GM12878 (cell line): ENCODE measurements around the gene CACNA1G. TPM values are rescaled to one million over a fixed set of nuclear protein-coding genes. Genes with fewer than 3 reads are reported as not detected.
A peak's percentile ranks its signal among the peaks of the same experiment; 100 is the strongest.

ENCODE experiments used
- ATAC-seq: fragments of 200-7000 bp; cut with Tn5 transposase; 3 replicates; pipeline ENCODE4 v1.9.1; 2020; ENCODE audit warnings: mild to moderate bottlenecking, moderate library complexity
- BruUV-seq: library from RNA; stranded (reverse); fragments of 400-500 nt; replicated peaks from 2 replicates; lab custom pipeline; 2021; lab: Mats Ljungman, UMichigan
- CTCF ChIA-PET: fragments of 300-600 bp; sonication (Branson Sonifier 250); formaldehyde crosslinking; extraction: SDS; loops from one replicate; lab custom pipeline; 2021; ENCODE audit warnings: inconsistent platforms; lab: Yijun Ruan, JAX
- POLR2A ChIA-PET: fragments of 350-600 bp; formaldehyde crosslinking; extraction: SDS; loops from one replicate; lab custom pipeline; 2021; ENCODE audit warnings: inconsistent platforms; lab: Charles Lee
- RAD21 ChIA-PET: fragments of 300-600 bp; sonication (Branson Sonifier 250); formaldehyde crosslinking; loops from one replicate; lab custom pipeline; 2023; ENCODE audit warnings: antibody characterized with exemption; ENCODE audit not compliant: unreplicated experiment; lab: Charles Lee
- SMC1A ChIA-PET: fragments of 300-600 bp; sonication (Branson Sonifier 250); formaldehyde crosslinking; loops from one replicate; lab custom pipeline; 2023; ENCODE audit not compliant: unreplicated experiment, uncharacterized antibody; lab: Charles Lee
- DNase-seq: peaks from one replicate; pipeline ENCODE4 v3.0.0-alpha.2; 2011; ENCODE audit warnings: low read depth, low spot score
- FAIRE-seq: peaks from 3 replicates; lab custom pipeline; 2011; peaks lifted over from hg19 to GRCh38; lab: Jason Lieb, UNC
- H2AFZ ChIP-seq: 2 replicates; pipeline ENCODE4 v1.6.0; 2011; ENCODE audit warnings: low read depth, low read length, control low read depth; ENCODE audit not compliant: control insufficient read depth
- H3K27ac ChIP-seq: 2 replicates; pipeline ENCODE4 v1.5.1; 2011; ENCODE audit warnings: control low read depth; ENCODE audit not compliant: control insufficient read depth, insufficient read depth
- H3K27me3 ChIP-seq, 2 experiments: replicated peaks in 1 of 2; 2 replicates each; pipeline versions ENCODE4 v1.6.0 to v1.6.1; 2011; ENCODE audit warnings: low read length in 1 of 2; ENCODE audit not compliant: control insufficient read depth in 2 of 2, insufficient read depth in 2 of 2
- H3K36me3 ChIP-seq, 2 experiments: 2 replicates each; pipeline ENCODE4 v1.5.1; 2011; ENCODE audit warnings: low read length in 1 of 2; ENCODE audit not compliant: control insufficient read depth in 2 of 2, insufficient read depth in 2 of 2
- H3K4me1 ChIP-seq: 2 replicates; pipeline ENCODE4 v1.6.1; 2011; ENCODE audit warnings: mild to moderate bottlenecking, low read length, moderate library complexity, mixed read lengths; ENCODE audit not compliant: control insufficient read depth, insufficient read depth
- H3K4me2 ChIP-seq: 2 replicates; pipeline ENCODE4 v1.6.0; 2011; ENCODE audit warnings: control low read depth; ENCODE audit not compliant: control insufficient read depth, insufficient read depth
- H3K4me3 ChIP-seq: fragments of 200-600 bp; sonication (generic); 2 replicates; pipeline ENCODE4 v1.5.1; 2016
- H3K79me2 ChIP-seq: 2 replicates; pipeline ENCODE4 v1.6.0; 2011; ENCODE audit warnings: low read length; ENCODE audit not compliant: control insufficient read depth, insufficient read depth
- H3K9ac ChIP-seq: 2 replicates; pipeline ENCODE4 v1.8.0; 2011; ENCODE audit warnings: low read length, control low read depth, mixed read lengths; ENCODE audit not compliant: control insufficient read depth, insufficient read depth
- H3K9me3 ChIP-seq: replicated peaks from 3 replicates; pipeline ENCODE4 v1.5.1; 2011; ENCODE audit warnings: mild to moderate bottlenecking, low read length; ENCODE audit not compliant: control insufficient read depth, insufficient read depth
- H4K20me1 ChIP-seq: 2 replicates; pipeline ENCODE4 v1.6.0; 2011; ENCODE audit not compliant: control insufficient read depth, insufficient read depth
- BCL11A ChIP-seq: IDR thresholded peaks from 2 replicates; pipeline ENCODE4 v1.6.1; 2011; ENCODE audit warnings: low read depth, low read length
- DPF2 ChIP-seq: fragments of 450-650 bp; IDR thresholded peaks from 2 replicates; pipeline ENCODE4 v1.6.1; 2017; ENCODE audit warnings: mild to moderate bottlenecking
- NFIC ChIP-seq: IDR thresholded peaks from 2 replicates; pipeline ENCODE4 v1.6.1; 2012; ENCODE audit warnings: low read depth, mild to moderate bottlenecking, inconsistent platforms, low read length, moderate library complexity
- NR2C1 ChIP-seq: fragments of 450-650 bp; IDR thresholded peaks from 2 replicates; pipeline ENCODE4 v1.6.1; 2017; ENCODE audit warnings: antibody characterized with exemption, mild to moderate bottlenecking, moderate library complexity
- NR2C2 ChIP-seq: IDR thresholded peaks from 2 replicates; pipeline ENCODE4 v1.6.1; 2011; ENCODE audit warnings: borderline replicate concordance, low read depth; ENCODE audit not compliant: control insufficient read depth, insufficient read length
- NRF1 ChIP-seq: conservative IDR thresholded peaks from 2 replicates; pipeline ENCODE4 v1.6.1; 2011; ENCODE audit warnings: mild to moderate bottlenecking, low read depth, low read length, improper control_type of control experiment
- PAX8 ChIP-seq: fragments of 450-650 bp; IDR thresholded peaks from 2 replicates; pipeline ENCODE4 v1.6.1; 2017; ENCODE audit warnings: mild to moderate bottlenecking, moderate library complexity
- POLR2AphosphoS5 ChIP-seq: IDR thresholded peaks from 2 replicates; pipeline ENCODE4 v1.6.1; 2011; ENCODE audit warnings: mild to moderate bottlenecking, low read length, inconsistent platforms
- POU2F2 ChIP-seq: IDR thresholded peaks from 3 replicates; pipeline ENCODE4 v1.6.1; 2011; ENCODE audit warnings: low read depth, mild to moderate bottlenecking, low read length, borderline replicate concordance
- SMAD1 ChIP-seq: fragments of 450-650 bp; IDR thresholded peaks from 2 replicates; pipeline ENCODE4 v1.6.1; 2018; ENCODE audit warnings: mild to moderate bottlenecking, low read depth; ENCODE audit not compliant: partially characterized antibody
- SREBF2 ChIP-seq: IDR thresholded peaks from 2 replicates; pipeline ENCODE4 v1.6.1; 2012; ENCODE audit warnings: mild to moderate bottlenecking, low read length
- SUZ12 ChIP-seq: fragments of 200-600 bp; sonication (generic); IDR thresholded peaks from one replicate; pipeline ENCODE4 v1.6.1; 2018; ENCODE audit warnings: antibody characterized with exemption, mild to moderate bottlenecking; ENCODE audit not compliant: unreplicated experiment
- TBL1XR1 ChIP-seq: IDR thresholded peaks from 2 replicates; pipeline ENCODE4 v1.6.1; 2012; ENCODE audit warnings: low read depth, low read length, improper control_type of control experiment
- WRNIP1 ChIP-seq: IDR thresholded peaks from 2 replicates; pipeline ENCODE4 v1.6.1; 2011; ENCODE audit warnings: low read depth, low read length, improper control_type of control experiment, borderline replicate concordance
- ZSCAN29 ChIP-seq: fragments of 450-650 bp; IDR thresholded peaks from 2 replicates; pipeline ENCODE4 v1.6.1; 2017; ENCODE audit warnings: mild to moderate bottlenecking, moderate library complexity
- whole genome bisulfite sequencing: methylation state at CpG from one replicate; pipeline ENCODE4 v1.1.6; 2016; ENCODE audit warnings: low lambda C conversion rate; ENCODE audit not compliant: insufficient replicate concordance, insufficient coverage; ENCODE audit errors: missing lambda C conversion rate; 5-methylcytosine and 5-hydroxymethylcytosine counted together
- in situ Hi-C: fragments of 300-500 bp; cut with MboI; formaldehyde crosslinking; loops from 9 replicates; pipeline ENCODE4 v1.14.3; 2018; ENCODE audit warnings: mixed read lengths
- intact Hi-C: fragments of 100-400 bp; cut with micrococcal nuclease; formaldehyde crosslinking; loops from one replicate; pipeline ENCODE4 v1.14.2; 2022; ENCODE audit not compliant: unreplicated experiment
- polyA plus RNA-seq, 11 experiments: library from polyadenylated mRNA; depleted of rRNA in 4 of 11; unstranded in 6 of 11; stranded (reverse) in 5 of 11; fragments of >200 nt; fragmentation: Nextera tagmentation in 4 of 11; fragmentation: Illumina TruSeq in 1 of 11; extraction: Ambion mirVana in 4 of 11; extraction: Trizol in 1 of 11; gene quantifications; 1 replicate in 1 of 11; 2 replicates in 10 of 11; pipeline versions ENCODE4 v1.2.1 to v1.2.3, GENCODE V29; 2011 to 2016; ENCODE audit warnings: inconsistent platforms in 2 of 11, missing spikeins in 2 of 11, low read depth in 1 of 11
- total RNA-seq, 4 experiments: library from RNA; depleted of rRNA in 3 of 4; stranded (reverse); fragments of >200 nt in 3 of 4; fragmentation: Illumina TruSeq in 1 of 4; extraction: Trizol in 1 of 4; gene quantifications; 2 replicates each; pipeline versions ENCODE4 v1.2.1 to v1.2.3, GENCODE V29; 2013 to 2021

Gene CACNA1G
- total and polyA plus RNA-seq, 10 of the 15 experiments (the other 5 are each of a cell fraction or from before 2014, with no cell fraction given), result 0.03 to 0.15 TPM; not detected in 8

DNA sequence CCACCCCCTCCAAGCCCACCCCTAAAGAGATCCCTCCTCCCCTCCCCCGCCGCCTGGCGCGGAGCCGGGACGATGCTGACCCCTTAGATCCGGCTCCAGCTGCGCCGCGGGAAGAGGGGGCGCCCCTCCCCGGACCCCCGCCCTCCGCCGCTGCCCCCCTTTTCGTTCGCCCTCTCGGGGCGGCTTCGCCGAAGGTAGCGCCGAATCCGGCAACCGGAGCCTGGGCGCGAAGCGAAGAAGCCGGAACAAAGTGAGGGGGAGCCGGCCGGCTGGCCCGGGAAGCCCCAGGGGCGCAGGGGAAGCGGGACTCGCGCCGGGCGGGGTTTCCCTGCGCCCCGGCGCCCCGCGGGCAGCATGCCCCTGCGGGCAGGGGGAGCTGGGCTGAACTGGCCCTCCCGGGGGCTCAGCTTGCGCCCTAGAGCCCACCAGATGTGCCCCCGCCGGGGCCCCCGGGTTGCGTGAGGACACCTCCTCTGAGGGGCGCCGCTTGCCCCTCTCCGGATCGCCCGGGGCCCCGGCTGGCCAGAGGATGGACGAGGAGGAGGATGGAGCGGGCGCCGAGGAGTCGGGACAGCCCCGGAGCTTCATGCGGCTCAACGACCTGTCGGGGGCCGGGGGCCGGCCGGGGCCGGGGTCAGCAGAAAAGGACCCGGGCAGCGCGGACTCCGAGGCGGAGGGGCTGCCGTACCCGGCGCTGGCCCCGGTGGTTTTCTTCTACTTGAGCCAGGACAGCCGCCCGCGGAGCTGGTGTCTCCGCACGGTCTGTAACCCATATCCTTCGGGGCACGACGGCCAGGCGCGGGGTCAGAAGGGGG, 623 bp downstream of the CACNA1G start:
- Histone ChIP-seq H2AFZ (no peak overlapping the region), H3K27me3 (peaks cover 20 to 23% of the 10 kb centered on the region in 2 experiments), H3K9me3 (no peaks in the 10 kb centered on the region), H3K4me1 (peaks cover 14% of the 10 kb centered on the region; the same call in 1 of the 2 replicates), H3K4me3 (peak overlapping the region; percentile 44; the same call in 1 of the 2 replicates), H3K4me2 (peak overlapping the region; percentile 42; the same call in 1 of the 2 replicates), H3K36me3 (no peaks in the 10 kb centered on the region), H3K9ac (no peak overlapping the region; the same call in 1 of the 2 replicates), H3K27ac (no peak overlapping the region), H4K20me1 (no peaks in the 10 kb centered on the region), H3K79me2 (no peaks in the 10 kb centered on the region)
- intact Hi-C loops, result no loop called here
- DNase-seq, result no peak
- FAIRE-seq, result no peak
- peak; percentile 20 for ATAC-seq
- POLR2A ChIA-PET, result interaction anchor here (0.8 kb wide), 1 partner anchor 57 kb away, joined by 3 read pairs; no protein-coding TSS in a partner anchor
- BruUV-seq, result no TSS peak
- CTCF ChIA-PET, result no interaction called here
- in situ Hi-C loops, result no loop called here
- RAD21 ChIA-PET, result interaction anchor here (1.2 kb wide), 2 partner anchors 12 to 67 kb away, joined by 3 to 6 read pairs; no protein-coding TSS in a partner anchor
- SMC1A ChIA-PET, result interaction anchor here (1.1 kb wide), 1 partner anchor 66 kb away, joined by 3 read pairs; no protein-coding TSS in a partner anchor
- TF ChIP-seq TBL1XR1, result no peak
- TF ChIP-seq SUZ12, result peak; percentile 95
- TF ChIP-seq DPF2, result peak; percentile 24; the same call in 1 of the 2 replicates
- 6% methylated on average over 50 of the region's 88 CpGs for WGBS

DNA sequence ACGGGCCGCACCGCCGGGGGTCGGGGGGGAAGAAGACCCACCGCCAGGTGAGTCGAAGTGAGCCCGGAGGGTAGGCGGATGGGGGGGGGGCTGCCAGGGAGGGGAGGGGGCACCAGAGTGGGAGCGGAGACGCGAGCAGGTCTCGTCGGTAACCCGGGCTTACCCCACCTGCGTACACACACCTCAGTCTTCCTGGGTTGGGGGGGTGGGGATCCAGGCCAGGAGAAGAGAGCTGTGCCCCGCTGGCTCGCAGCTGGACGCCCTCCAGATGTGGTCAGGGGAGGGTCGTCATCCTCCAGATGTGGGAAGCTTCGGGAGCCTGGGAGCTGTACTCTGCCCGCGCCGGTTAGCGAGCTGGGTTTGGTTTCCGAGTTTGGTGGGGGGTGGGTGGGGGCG, 1.2 kb downstream of the CACNA1G start:
- ATAC-seq, result no peak
- Histone ChIP-seq H3K27ac (no peak overlapping the region), H3K27me3 (peaks cover 20 to 23% of the 10 kb centered on the region in 2 experiments), H3K4me3 (no peak overlapping the region), H3K9me3 (no peaks in the 10 kb centered on the region), H3K4me1 (peaks cover 14% of the 10 kb centered on the region; the same call in 1 of the 2 replicates), H4K20me1 (no peaks in the 10 kb centered on the region), H3K79me2 (no peaks in the 10 kb centered on the region), H3K4me2 (no peak overlapping the region), H3K36me3 (no peaks in the 10 kb centered on the region), H3K9ac (no peak overlapping the region), H2AFZ (no peak overlapping the region)
- ChIA-PET POLR2A (interaction anchor here (0.8 kb wide), 1 partner anchor 57 kb away, joined by 3 read pairs; no protein-coding TSS in a partner anchor), CTCF (no interaction called here), SMC1A (interaction anchor here (1.1 kb wide), 1 partner anchor 66 kb away, joined by 3 read pairs; no protein-coding TSS in a partner anchor), RAD21 (interaction anchor here (0.6 to 1.0 kb wide), 2 partner anchors 49 to 132 kb away, joined by 3 to 5 read pairs; no protein-coding TSS in a partner anchor)
- intact Hi-C loops (no loop called here), in situ Hi-C loops (no loop called here)
- no TSS peak for BruUV-seq
- 11% methylated on average over 9 of the region's 27 CpGs for WGBS
- no peak for DNase-seq
- no peak for FAIRE-seq
- TF ChIP-seq NRF1 (no peak), BCL11A (no peak), NFIC (no peak), POLR2AphosphoS5 (no peak), SREBF2 (no peak), ZSCAN29 (no peak), NR2C1 (no peak), POU2F2 (no peak), SMAD1 (no peak), WRNIP1 (no peak), PAX8 (no peak), NR2C2 (no peak)
